Esophagus (tissue), 2 donors: ENCODE data around the gene RAB11FIP5. TPM values are rescaled to one million over a fixed set of nuclear protein-coding genes. Genes with fewer than 3 reads are reported as not detected.

Experiments used
- H3K27ac ChIP-seq, 2 donors: one replicate each; pipeline ENCODE4 v1.5.1; 2013; ENCODE audit warnings: low read depth in 2 of 2, mild to moderate bottlenecking in 2 of 2, inconsistent platforms in 1 of 2, low read length in 1 of 2, moderate library complexity in 1 of 2
- H3K27me3 ChIP-seq, 2 donors: one replicate each; pipeline ENCODE4 v1.6.1; 2013; ENCODE audit warnings: low read length in 2 of 2, control low read depth in 1 of 2, mild to moderate bottlenecking in 1 of 2; ENCODE audit not compliant: insufficient read depth in 2 of 2, control insufficient read depth in 1 of 2
- H3K36me3 ChIP-seq, 2 donors: one replicate each; pipeline ENCODE4 v1.6.1; 2013; ENCODE audit warnings: low read length in 1 of 2; ENCODE audit not compliant: control insufficient read depth in 2 of 2, insufficient read depth in 2 of 2
- H3K4me1 ChIP-seq, 2 donors: one replicate each; pipeline ENCODE4 v1.6.1; 2013; ENCODE audit warnings: low read length in 1 of 2; ENCODE audit not compliant: control insufficient read depth in 2 of 2, insufficient read depth in 2 of 2
- H3K4me3 ChIP-seq, 2 donors: one replicate each; pipeline ENCODE4 v1.5.1; 2013; ENCODE audit warnings: low read length in 2 of 2, mild to moderate bottlenecking in 2 of 2, low read depth in 1 of 2, moderate library complexity in 1 of 2
- H3K9me3 ChIP-seq, 2 donors: one replicate each; pipeline ENCODE4 v1.6.1; 2013; ENCODE audit warnings: mild to moderate bottlenecking in 2 of 2, low read depth in 1 of 2, low read length in 1 of 2, moderate library complexity in 1 of 2; ENCODE audit not compliant: control insufficient read depth in 2 of 2, insufficient read depth in 1 of 2
- WGBS, 2 donors: extraction: QIAGEN DNeasy Blood & Tissue Kit; methylation state at CpG; one replicate each; pipeline ENCODE4 v1.1.7; 2013; 5-methylcytosine and 5-hydroxymethylcytosine counted together
- polyA plus RNA-seq, 2 donors: library from polyadenylated mRNA; stranded (reverse); fragments of 200-250 nt; gene quantifications; one replicate each; pipeline ENCODE4 v1.2.3, GENCODE V29; 2013
- donor health status: healthy with polysubstance abuse.
- donor health status: Bipolar disorder and iron deficiency.

RAB11FIP5 gene
- polyA plus RNA-seq, 2 donors = 8.1 to 8.7 TPM

GRCh38 chr2:73027340-73027739 is 85.4 kb downstream of the RAB11FIP5 start:
- no peaks in the 10 kb centered on the region for H3K27me3 ChIP-seq
- H3K36me3 ChIP-seq = peaks cover 0 to 2% of the 10 kb centered on the region in 2 donors
- H3K9me3 ChIP-seq = no peaks in the 10 kb centered on the region
- H3K27ac ChIP-seq = no peak overlapping the region
- no peak overlapping the region for H3K4me3 ChIP-seq
- H3K4me1 ChIP-seq = no peaks in the 10 kb centered on the region
- WGBS, 2 donors = 81 to 100% methylated on average over 1 of the region's 1 CpG

- Histone ChIP-seq H3K4me3 (no peak overlapping the region), H3K4me1 (no peaks in the 10 kb centered on the region), H3K36me3 (peaks cover 0 to 6% of the 10 kb centered on the region in 2 donors), H3K27me3 (no peaks in the 10 kb centered on the region), H3K9me3 (no peaks in the 10 kb centered on the region), H3K27ac (no peak overlapping the region)
- WGBS, 2 donors = 85 to 86% methylated on average over 1 of the region's 1 CpG
Observed at GRCh38 chr2:73023497-73023896, 89.3 kb downstream of the RAB11FIP5 start.

Other genes with a start within 250 kb of the RAB11FIP5 start
- gene SPR, start 225.5 kb downstream of the RAB11FIP5 start, polyA plus RNA-seq = 10 to 100 TPM; 17.2 to 18.2 TPM
- under 1 TPM; 0.05 to 0.08 TPM for gene EMX1, start 195.4 kb downstream of the RAB11FIP5 start, polyA plus RNA-seq
- 1 to 10 TPM; 4.2 to 6.6 TPM for gene SFXN5, start 41.2 kb downstream of the RAB11FIP5 start, polyA plus RNA-seq
- not detected for gene NOTO, start 89.6 kb upstream of the RAB11FIP5 start, polyA plus RNA-seq
- 10 to 100 TPM; 12.6 to 13.6 TPM for gene SMYD5, start 101.3 kb upstream of the RAB11FIP5 start, polyA plus RNA-seq
- gene PRADC1, start 120.3 kb upstream of the RAB11FIP5 start, polyA plus RNA-seq = 10 to 100 TPM; 21.4 to 22.5 TPM
- gene CCT7, start 121.4 kb upstream of the RAB11FIP5 start, polyA plus RNA-seq = 100 to 1,000 TPM; 101 to 164 TPM
- gene FBXO41, start 171.5 kb upstream of the RAB11FIP5 start, polyA plus RNA-seq = under 1 TPM; 0.72 to 0.92 TPM
- gene EGR4, start 180.6 kb upstream of the RAB11FIP5 start, polyA plus RNA-seq = not detected